ENCODE results near the gene TMEM235.

The TMEM235 gene

GRCh38 chr17:78253946-78254672 is 22.7 kb downstream of the TMEM235 start:
- peak overlapping the region; percentile 82 for H3K4me3 ChIP-seq (ENCODE audit: low read depth, low read length)
- H3K27me3 ChIP-seq (replicated peaks): no peaks in the 10 kb centered on the region
- peak overlapping the region; percentile 55 for H3K27ac ChIP-seq
- in situ Hi-C loops (cut with HindIII; ENCODE audit: low pct_ligation_motif_present, low sequenced_read_pairs): no loop called here
- no peaks in the 10 kb centered on the region for H3K36me3 ChIP-seq (replicated peaks)
- no peak for TF ChIP-seq CTCF (IDR thresholded peaks at IDR 0.05; ENCODE audit: low read depth, low read length, missing control alignments)
- DNase-seq: peak; percentile 65

GRCh38 chr17:78255029-78255656 is 23.7 kb downstream of the TMEM235 start:
- H3K4me3 ChIP-seq (ENCODE audit: low read depth, low read length): no peak overlapping the region
- TF ChIP-seq CTCF (IDR thresholded peaks at IDR 0.05; ENCODE audit: low read depth, low read length, missing control alignments): no peak
- DNase-seq: no peak
- no peak overlapping the region for H3K27ac ChIP-seq
- no peaks in the 10 kb centered on the region for H3K36me3 ChIP-seq (replicated peaks)
- H3K27me3 ChIP-seq (replicated peaks): no peaks in the 10 kb centered on the region
- in situ Hi-C loops (cut with HindIII; ENCODE audit: low pct_ligation_motif_present, low sequenced_read_pairs): no loop called here

- no peak overlapping the region for H3K4me3 ChIP-seq (ENCODE audit: low read depth, low read length)
- no peaks in the 10 kb centered on the region for H3K36me3 ChIP-seq (replicated peaks)
- DNase-seq: no peak
- no peak overlapping the region for H3K27ac ChIP-seq
- in situ Hi-C loops (cut with HindIII; ENCODE audit: low pct_ligation_motif_present, low sequenced_read_pairs): no loop called here
- TF ChIP-seq CTCF (IDR thresholded peaks at IDR 0.05; ENCODE audit: low read depth, low read length, missing control alignments): no peak
- no peaks in the 10 kb centered on the region for H3K27me3 ChIP-seq (replicated peaks)
Observed at GRCh38 chr17:78255953-78256706, 24.7 kb downstream of the TMEM235 start.

GRCh38 chr17:78256707-78257591 is 25.5 kb downstream of the TMEM235 start:
- no peaks in the 10 kb centered on the region for H3K36me3 ChIP-seq (replicated peaks)
- DNase-seq: no peak
- no peak overlapping the region for H3K4me3 ChIP-seq (ENCODE audit: low read depth, low read length)
- in situ Hi-C loops (cut with HindIII; ENCODE audit: low pct_ligation_motif_present, low sequenced_read_pairs): no loop called here
- H3K27me3 ChIP-seq (replicated peaks): no peaks in the 10 kb centered on the region
- TF ChIP-seq CTCF (IDR thresholded peaks at IDR 0.05; ENCODE audit: low read depth, low read length, missing control alignments): no peak
- no peak overlapping the region for H3K27ac ChIP-seq

GRCh38 chr17:78257810-78258322 is 26.4 kb downstream of the TMEM235 start:
- no peaks in the 10 kb centered on the region for H3K36me3 ChIP-seq (replicated peaks)
- peak; percentile 9 for DNase-seq
- no peak overlapping the region for H3K4me3 ChIP-seq (ENCODE audit: low read depth, low read length)
- in situ Hi-C loops (cut with HindIII; ENCODE audit: low pct_ligation_motif_present, low sequenced_read_pairs): no loop called here
- no peaks in the 10 kb centered on the region for H3K27me3 ChIP-seq (replicated peaks)
- H3K27ac ChIP-seq: no peak overlapping the region
- no peak for TF ChIP-seq CTCF (IDR thresholded peaks at IDR 0.05; ENCODE audit: low read depth, low read length, missing control alignments)

All from brain microvascular endothelial cell (primary cell).